Measurements from ENCODE around the gene PANK1. TPM values are rescaled to one million over a fixed set of nuclear protein-coding genes. Genes with fewer than 3 reads are reported as not detected.

The PANK1 gene
- polyA plus RNA-seq, 1 donor, result 48.2 TPM

DNA sequence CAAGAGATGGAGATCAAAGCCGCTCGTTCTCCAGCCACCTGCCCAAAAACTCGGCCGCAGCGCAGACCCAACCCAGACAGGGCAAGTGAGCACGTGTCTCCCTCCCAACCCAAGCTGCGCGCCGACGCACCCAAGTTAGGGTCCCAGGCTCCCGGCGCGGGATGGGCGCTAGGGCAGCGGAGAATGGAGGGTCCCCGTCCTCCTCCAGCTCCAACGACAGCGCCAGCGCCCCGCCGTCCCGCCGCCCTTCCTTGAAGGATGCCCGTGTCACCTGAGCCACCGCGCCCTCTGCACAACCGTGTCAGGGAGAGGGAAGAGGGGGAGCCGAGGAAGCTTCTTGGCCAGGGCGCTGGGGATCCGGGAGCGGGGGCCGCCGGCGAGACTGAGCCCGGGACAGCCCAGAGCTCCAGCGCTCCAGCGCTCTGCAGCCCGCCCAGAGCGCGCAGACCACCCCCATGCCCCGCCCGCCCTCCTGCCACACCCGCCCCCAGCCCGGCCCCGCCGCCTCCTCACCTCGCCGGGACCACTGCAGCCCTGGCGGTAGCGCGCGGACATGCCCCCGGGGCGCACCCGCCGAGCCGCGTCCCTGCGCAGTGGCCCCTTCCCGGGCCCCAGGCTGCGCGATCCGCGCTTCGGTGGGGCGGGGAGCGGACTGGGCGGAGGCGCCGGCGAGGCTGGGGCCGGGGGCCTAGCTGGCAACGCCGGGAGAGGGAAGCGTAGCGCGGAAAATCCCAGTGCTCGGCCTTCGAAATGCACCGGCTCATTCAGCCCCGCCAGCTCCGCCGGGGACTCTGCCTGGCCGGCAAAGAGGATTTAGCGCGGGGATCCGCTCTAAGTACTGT, 109.7 kb downstream of the PANK1 start, which contains the start of gene SLC16A12:
Gene SLC16A12, minus strand, starts transcription at position 424 of the 842 bp plus-strand sequence. CDS start 73,016 bp downstream, outside the sequence.
- DNase-seq, result peak; percentile 46

DNA sequence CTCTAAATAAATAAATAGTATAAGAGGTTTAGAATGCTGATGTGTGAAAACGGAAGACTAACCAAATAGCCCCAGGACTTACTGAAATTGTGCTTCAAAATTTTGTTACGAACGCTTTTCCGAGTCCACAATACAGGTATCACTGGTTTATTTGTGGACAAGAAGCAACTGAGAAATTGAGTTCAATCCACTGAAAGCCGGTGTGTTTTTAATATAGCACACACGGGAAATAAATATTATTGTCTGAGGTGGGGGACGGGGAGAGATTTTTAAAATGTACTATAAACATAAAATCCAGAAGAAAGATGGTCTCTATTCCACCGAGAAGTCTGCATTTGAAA, 110.2 kb downstream of the PANK1 start:
- no peak for DNase-seq

Other genes starting within 250 kb of the PANK1 start
- 16.1 TPM for gene IFIT5, start 230.7 kb downstream of the PANK1 start, polyA plus RNA-seq (ENCODE audit: insufficient read length)
- 33.3 TPM for gene SLC16A12, start 109.6 kb downstream of the PANK1 start, polyA plus RNA-seq (ENCODE audit: insufficient read length)
- 23.4 TPM for gene KIF20B, start 56.3 kb upstream of the PANK1 start, polyA plus RNA-seq (ENCODE audit: insufficient read length)